ENCODE measurements around the gene GPR132.
A peak's percentile ranks its signal among the peaks of the same experiment; 100 is the strongest.

The GPR132 gene

DNA sequence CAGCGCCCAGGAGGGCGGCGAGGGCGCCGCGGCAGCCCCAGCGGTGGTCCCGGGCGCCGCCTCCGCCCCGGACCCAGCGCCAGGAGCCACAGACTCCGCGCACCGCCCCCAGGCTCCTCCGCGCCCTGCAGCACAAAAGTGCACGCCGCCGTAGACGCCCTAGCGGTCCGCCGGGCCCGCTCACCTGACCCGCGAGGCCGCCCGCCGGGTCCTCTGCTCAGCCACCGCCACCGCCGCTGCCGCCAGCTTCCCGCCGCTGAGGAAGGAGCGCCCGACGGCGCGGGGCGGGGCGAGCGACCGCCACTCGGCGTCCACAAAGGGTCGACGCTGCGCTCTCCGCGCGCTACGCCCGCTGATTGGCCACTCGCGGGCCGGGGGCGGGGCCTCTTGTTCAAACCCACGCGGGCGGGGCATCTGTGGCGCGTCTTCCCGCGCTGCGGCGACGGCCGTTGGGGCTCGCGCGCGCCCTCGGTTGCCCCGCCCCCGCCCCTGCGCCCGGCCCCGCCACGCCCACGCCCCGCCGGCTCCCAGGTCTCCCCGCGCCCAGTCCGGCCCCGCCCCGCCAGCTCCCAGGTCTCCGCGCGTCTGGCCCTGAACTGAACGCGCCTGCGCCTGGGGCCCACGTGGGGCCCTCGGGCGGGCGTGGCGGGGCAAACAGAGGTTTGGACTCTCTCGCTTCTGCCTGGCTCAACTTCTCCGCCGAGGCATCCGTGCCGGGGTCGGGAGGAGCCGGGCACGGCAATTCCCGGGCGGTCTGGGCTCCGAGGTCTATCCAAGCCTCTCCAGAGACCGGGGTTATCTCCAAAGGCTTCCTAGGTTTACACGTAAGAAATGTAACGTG, 44.2 kb downstream of the GPR132 start, which contains the start of gene CDCA4:
CDCA4 (minus strand) TSS at position 269 of the 841 bp plus-strand sequence. CDS start 9,154 bp downstream, outside the sequence.
- peak; percentile 95 for DNase-seq (ENCODE audit: low spot score)

DNA sequence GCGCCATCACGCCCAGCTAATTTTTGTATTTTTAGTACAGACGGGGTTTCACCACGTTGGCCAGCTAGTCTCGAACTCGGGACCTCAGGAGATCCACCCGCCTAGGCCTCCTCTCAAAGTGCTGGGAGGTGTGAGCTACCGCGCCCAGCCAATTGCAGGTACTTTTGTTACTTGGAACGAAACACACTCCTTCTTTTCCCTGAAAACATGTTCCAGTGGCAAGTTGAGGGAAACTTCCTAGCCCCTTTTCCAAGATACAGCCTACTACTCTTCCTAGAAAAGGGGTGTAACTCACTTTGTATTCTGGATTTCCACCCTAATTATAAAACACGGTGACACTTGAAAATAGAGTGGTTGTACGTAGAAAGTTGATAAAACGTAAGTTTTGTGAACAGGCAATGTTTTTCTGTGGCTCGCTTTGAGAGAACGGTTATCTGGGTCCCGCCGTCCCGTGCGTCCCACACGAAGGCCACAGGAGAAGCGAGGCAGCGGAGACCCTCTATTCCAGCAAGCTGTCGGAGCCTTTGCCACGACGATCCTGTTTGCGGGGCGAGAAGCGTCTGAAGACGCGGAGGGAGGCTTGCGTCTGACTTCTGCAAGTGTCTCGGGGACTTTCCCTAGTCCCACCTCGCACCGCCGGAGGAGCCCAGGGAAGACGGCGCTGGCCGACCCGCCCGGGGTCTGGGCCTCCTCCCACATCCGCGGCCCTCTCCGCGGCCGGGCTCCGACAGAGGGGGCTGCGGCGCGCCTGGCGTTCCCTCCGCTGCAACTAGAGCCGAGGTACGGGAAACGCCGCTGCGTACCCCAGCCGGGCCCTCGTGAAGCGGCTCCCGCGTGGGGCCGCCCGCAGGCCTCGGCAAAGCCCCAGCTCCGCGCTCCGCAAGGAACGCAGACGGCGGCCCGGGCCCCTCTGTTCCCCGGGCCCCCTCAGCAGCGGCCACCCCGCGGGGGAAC, 45.1 kb downstream of the GPR132 start:
- peak; percentile 33 for DNase-seq (ENCODE audit: low spot score)

DNA sequence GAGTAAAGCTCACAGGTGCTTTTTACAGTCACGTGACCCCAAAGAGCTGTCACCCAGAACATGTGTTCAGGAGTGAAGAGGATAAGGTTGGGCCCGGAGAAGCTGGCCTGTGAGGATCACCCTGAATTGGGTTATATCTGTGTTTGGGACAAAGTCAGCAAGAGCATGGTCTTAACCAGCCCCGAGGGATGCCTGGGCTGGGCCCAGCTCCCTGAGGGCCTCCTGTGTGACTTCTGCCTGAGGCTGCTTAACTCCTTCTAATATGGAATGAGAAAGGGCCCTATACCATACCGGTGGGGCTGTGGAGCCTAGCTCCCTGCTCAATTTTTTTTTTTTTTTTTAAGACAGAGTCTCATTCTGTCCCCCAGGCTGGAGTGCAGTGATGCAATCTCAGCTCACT, 46.8 kb downstream of the GPR132 start:
- DNase-seq (ENCODE audit: low spot score), result no peak

DNA sequence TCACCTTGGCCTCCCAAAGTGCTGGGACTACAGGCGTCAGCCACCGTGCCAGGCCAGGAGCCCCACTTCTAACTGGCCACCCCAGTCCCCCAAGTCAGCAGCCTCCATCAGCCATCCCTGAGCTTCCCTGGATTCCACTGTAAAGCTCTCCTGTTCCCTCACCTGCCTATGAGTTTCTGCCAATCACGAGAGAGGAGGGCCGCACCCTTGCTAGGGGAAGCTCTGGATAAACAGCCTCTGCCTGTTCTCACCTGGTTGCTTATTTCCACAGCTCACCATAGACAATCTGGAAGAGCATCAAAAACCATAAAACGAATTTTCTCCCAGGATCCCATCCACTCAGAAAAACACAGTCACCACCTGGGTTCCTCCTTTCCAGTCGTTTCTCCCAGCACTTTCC, 49.3 kb downstream of the GPR132 start:
- no peak for DNase-seq (ENCODE audit: low spot score)

DNA sequence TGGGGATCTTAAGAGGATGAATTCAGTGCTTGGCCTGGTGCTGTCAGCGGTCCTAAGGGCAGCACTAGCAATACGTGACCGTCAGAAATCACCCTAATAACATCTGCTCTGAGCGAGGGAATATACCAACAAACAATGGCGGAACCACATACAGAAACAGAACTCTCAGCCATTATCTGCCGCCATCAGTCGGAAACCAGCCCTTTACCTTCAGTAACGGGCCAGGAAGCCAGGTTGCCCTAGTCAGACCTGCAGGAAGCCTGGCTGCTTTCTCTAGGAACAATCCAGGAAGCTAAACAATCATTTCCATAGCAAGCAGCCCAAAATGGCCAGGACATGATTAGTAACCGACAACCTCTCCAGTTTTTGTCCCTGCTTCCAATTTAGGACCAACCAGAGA, 50.0 kb downstream of the GPR132 start:
- no peak for DNase-seq (ENCODE audit: low spot score)

GRCh38 chr14:105014631-105015030, 50.6 kb downstream of the GPR132 start:
- no peak for DNase-seq (ENCODE audit: low spot score)

GRCh38 chr14:105014032-105014431, 51.2 kb downstream of the GPR132 start:
- DNase-seq (ENCODE audit: low spot score), result no peak

- no peak for DNase-seq (ENCODE audit: low spot score)
These were observed 52.0 kb downstream of the GPR132 start for GRCh38 chr14:105013150-105013785.

GRCh38 chr14:105012171-105012985, 52.9 kb downstream of the GPR132 start:
- DNase-seq (ENCODE audit: low spot score), result no peak

DNA sequence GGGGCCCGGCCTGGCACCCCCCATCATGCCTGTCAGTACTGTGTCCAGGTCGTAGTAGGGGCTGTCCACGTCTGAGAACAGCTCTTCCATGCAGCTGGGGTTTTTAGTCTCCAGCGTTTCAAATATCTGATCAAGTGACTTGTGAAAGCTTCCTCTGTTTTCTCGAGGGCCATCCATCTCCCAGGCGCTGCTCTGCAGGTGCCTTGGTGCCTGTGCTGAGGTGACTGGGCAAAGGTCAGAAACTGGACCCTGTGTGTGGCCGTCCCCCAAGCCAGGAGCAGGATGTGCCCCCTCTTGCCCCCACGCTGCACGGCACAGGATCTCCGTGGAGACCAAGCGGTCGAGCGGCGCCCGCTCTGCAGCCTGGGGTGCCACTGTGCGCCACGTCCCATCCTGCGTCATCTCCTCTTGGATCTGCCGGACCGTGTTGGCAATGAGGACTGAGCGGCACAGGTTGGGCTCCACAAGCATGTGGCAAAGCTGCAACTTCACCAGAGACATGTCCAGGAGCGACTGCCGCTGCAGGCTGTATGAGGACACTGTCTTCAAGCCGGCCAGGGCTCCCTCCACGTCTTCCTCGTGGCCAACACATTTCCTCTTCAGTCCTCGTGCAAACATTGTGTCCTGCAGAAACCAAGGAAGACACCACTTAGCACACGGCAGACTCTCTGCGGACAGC, 53.8 kb downstream of the GPR132 start:
- DNase-seq (ENCODE audit: low spot score), result no peak

DNA sequence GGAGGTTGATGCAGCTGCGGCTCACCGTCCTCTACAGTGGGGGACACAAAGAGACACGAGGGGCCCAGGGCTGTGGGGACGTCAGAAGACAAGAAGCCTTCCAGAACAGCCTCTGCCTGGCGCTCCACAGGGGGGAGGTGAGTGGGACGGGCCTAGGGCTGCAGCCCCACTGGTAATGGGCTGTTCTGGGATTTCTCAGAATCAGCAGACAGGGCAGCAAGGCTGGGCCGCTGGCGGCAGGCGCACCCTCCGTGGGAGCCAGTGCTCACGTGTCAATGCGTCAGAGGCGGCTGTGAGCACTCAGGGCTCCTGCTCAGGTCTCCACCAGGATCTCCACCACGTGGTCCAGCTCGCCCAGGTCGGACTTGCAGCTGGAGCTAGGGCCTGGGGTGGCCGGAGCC, 54.3 kb downstream of the GPR132 start:
- no peak for DNase-seq (ENCODE audit: low spot score)

DNA sequence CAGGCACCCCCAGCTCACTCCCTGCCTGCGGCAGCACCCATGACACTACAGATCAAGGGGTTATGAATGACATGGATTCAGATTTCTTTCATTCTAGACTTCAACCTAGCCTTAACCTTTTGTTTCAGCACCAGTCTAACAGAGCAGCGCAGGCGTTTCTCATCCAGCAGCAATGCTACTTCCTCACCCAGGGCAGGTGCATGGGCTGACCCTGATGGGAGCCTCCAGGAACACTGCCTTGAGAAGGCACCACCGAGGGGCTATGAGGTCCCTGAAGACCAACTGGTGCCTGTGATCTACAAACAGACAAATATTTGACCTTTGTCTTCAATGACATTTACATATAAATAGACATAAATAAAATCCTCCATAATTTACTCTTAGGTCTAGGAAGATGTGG, 55.1 kb downstream of the GPR132 start:
- DNase-seq (ENCODE audit: low spot score), result no peak

GRCh38 chr14:105007593-105008264, 57.5 kb downstream of the GPR132 start:
- no peak for DNase-seq (ENCODE audit: low spot score)

DNA sequence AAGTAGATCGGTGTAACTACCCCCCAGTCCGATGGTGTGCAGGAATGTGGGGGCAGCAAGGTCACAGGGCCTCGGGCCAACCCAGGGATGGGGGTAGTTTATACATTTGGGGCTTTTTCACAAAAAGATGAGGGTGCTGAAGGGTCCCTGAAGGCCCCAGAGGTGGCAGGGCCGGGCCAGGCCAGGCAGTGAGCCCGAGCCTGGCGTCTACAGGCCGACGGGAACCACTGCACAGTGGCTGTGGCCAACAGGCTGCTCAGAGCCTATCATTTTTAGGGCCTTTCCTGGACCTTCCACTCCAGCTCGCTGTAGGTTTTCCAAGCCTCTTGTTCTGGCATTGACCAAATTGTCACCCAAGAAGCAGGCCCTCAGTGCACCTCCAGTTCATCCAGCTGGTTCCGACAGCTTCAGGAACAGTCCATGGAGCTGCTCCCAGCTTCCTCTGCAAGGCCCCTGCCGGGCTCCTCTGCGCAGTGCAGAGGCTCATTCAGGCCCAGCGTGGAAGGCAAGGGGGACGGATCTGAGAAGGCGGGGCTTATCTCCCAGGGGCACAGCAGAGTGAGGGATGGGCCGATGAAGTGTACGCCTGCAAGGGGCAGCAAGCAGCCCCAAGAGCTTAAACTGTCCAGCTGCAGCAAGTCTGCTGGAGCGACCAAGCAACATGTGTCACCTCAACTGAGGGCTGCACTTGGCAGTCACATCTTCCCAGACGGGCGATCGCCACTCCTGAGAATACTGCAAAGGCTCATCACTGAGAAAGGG, 58.2 kb downstream of the GPR132 start:
- no peak for DNase-seq (ENCODE audit: low spot score)

GRCh38 chr14:105005929-105006830, 59.0 kb downstream of the GPR132 start:
- DNase-seq (ENCODE audit: low spot score), result no peak

DNA sequence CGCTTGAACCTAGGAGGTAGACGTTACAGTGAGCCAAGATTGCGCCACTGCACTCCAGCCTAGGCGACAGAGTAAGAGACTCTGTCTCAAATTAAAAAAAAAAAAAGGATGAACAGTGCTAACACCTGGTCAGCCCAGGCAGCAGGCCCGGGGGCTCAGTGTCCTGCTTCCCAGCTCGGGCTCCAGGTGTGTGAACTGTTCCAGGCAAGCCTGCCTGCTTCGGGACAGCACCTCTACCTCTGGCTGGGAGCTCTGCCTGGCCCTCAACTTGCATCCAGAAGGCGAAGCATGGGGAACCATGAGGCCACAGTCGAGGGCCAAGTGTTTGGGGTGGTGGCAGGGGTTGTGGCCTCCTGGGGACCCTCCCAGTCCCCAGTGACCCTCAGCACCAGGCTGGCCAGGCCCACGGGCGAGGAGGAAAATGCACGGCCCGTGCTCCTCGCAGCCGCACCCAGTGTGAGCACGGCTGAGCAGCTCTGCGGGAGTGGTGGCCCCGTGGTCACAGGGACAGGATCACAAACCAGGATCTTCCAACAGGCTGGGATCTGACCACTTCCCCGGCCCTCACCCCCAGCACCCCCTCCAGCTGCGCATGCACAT, 59.8 kb downstream of the GPR132 start:
- DNase-seq (ENCODE audit: low spot score), result no peak

Measured in SW480 (cell line).